ENCODE measurements around the gene PLOD1. TPM values are rescaled to one million over a fixed set of nuclear protein-coding genes. Genes with fewer than 3 reads are reported as not detected.
A peak's percentile ranks its signal among the peaks of the same experiment; 100 is the strongest.

Gene PLOD1
- total and polyA plus RNA-seq, 2 of the 13 experiments (the other 11 are each of a cell fraction or from before 2014, with no cell fraction given) = 70.1 to 318 TPM

- TF ChIP-seq, protein P1, sequence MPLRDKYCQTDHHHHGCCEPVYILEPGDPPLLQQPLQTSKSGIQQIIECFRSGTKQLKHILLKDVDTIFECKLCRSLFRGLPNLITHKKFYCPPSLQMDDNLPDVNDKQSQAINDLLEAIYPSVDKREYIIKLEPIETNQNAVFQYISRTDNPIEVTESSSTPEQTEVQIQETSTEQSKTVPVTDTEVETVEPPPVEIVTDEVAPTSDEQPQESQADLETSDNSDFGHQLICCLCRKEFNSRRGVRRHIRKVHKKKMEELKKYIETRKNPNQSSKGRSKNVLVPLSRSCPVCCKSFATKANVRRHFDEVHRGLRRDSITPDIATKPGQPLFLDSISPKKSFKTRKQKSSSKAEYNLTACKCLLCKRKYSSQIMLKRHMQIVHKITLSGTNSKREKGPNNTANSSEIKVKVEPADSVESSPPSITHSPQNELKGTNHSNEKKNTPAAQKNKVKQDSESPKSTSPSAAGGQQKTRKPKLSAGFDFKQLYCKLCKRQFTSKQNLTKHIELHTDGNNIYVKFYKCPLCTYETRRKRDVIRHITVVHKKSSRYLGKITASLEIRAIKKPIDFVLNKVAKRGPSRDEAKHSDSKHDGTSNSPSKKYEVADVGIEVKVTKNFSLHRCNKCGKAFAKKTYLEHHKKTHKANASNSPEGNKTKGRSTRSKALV (CRISPR knock-in tag; IDR thresholded peaks at IDR 0.05) = no peak
- TF ChIP-seq U2AF2 (IDR thresholded peaks at IDR 0.05; ENCODE audit: low read depth, low read length) (no peak), PRDM10 (CRISPR knock-in tag; IDR thresholded peaks at IDR 0.05; ENCODE audit: low read depth) (peak; percentile 66; the same call in 1 of the 2 replicates), ZNF275 (CRISPR knock-in tag; IDR thresholded peaks at IDR 0.05; ENCODE audit: borderline replicate concordance) (no peak), ZC3H13 (CRISPR knock-in tag; IDR thresholded peaks at IDR 0.05) (no peak), MTF1 (CRISPR knock-in tag; IDR thresholded peaks at IDR 0.05) (no peak), TFE3 (CRISPR knock-in tag; IDR thresholded peaks at IDR 0.05) (peak; percentile 36; the same call in 1 of the 2 replicates), LCORL (IDR thresholded peaks at IDR 0.05) (no peak), LCORL (CRISPR knock-in tag; IDR thresholded peaks at IDR 0.05) (peak; percentile 47; the same call in 1 of the 2 replicates), ZIK1 (CRISPR knock-in tag; IDR thresholded peaks at IDR 0.05; ENCODE audit: borderline replicate concordance, low read depth) (no peak), NKX3-1 (CRISPR knock-in tag; IDR thresholded peaks at IDR 0.05) (no peak)
- TF ChIP-seq, protein P2, sequence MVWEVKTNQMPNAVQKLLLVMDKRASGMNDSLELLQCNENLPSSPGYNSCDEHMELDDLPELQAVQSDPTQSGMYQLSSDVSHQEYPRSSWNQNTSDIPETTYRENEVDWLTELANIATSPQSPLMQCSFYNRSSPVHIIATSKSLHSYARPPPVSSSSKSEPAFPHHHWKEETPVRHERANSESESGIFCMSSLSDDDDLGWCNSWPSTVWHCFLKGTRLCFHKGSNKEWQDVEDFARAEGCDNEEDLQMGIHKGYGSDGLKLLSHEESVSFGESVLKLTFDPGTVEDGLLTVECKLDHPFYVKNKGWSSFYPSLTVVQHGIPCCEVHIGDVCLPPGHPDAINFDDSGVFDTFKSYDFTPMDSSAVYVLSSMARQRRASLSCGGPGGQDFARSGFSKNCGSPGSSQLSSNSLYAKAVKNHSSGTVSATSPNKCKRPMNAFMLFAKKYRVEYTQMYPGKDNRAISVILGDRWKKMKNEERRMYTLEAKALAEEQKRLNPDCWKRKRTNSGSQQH (CRISPR knock-in tag; IDR thresholded peaks at IDR 0.05; ENCODE audit: low read depth) = no peak
- TF ChIP-seq, protein P3, sequence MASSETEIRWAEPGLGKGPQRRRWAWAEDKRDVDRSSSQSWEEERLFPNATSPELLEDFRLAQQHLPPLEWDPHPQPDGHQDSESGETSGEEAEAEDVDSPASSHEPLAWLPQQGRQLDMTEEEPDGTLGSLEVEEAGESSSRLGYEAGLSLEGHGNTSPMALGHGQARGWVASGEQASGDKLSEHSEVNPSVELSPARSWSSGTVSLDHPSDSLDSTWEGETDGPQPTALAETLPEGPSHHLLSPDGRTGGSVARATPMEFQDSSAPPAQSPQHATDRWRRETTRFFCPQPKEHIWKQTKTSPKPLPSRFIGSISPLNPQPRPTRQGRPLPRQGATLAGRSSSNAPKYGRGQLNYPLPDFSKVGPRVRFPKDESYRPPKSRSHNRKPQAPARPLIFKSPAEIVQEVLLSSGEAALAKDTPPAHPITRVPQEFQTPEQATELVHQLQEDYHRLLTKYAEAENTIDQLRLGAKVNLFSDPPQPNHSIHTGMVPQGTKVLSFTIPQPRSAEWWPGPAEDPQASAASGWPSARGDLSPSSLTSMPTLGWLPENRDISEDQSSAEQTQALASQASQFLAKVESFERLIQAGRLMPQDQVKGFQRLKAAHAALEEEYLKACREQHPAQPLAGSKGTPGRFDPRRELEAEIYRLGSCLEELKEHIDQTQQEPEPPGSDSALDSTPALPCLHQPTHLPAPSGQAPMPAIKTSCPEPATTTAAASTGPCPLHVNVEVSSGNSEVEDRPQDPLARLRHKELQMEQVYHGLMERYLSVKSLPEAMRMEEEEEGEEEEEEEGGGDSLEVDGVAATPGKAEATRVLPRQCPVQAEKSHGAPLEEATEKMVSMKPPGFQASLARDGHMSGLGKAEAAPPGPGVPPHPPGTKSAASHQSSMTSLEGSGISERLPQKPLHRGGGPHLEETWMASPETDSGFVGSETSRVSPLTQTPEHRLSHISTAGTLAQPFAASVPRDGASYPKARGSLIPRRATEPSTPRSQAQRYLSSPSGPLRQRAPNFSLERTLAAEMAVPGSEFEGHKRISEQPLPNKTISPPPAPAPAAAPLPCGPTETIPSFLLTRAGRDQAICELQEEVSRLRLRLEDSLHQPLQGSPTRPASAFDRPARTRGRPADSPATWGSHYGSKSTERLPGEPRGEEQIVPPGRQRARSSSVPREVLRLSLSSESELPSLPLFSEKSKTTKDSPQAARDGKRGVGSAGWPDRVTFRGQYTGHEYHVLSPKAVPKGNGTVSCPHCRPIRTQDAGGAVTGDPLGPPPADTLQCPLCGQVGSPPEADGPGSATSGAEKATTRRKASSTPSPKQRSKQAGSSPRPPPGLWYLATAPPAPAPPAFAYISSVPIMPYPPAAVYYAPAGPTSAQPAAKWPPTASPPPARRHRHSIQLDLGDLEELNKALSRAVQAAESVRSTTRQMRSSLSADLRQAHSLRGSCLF (CRISPR knock-in tag; IDR thresholded peaks at IDR 0.05; ENCODE audit: borderline replicate concordance) = no peak
These were observed 6.5 kb upstream of the PLOD1 start (continued) for GRCh38 chr1:11927866-11928592.
